Transverse colon (tissue), 3 donors: ENCODE results near the gene KCNE4.

Source experiments
- CTCF ChIP-seq, 5 experiments: fragments of 200-600 bp in 3 of 5; fragments of 450-650 bp in 2 of 5; sonication (generic) in 3 of 5; IDR thresholded peaks; 1 replicate in 2 of 5; 2 replicates in 3 of 5; pipeline ENCODE4 v1.5.1; 2016 to 2017; ENCODE audit warnings: antibody characterized with exemption in 5 of 5, inconsistent platforms in 3 of 5, mild to moderate bottlenecking in 2 of 5, moderate library complexity in 1 of 5
- POLR2A ChIP-seq: fragments of 450-650 bp; IDR thresholded peaks from one replicate; pipeline ENCODE4 v1.6.1; 2016; ENCODE audit warnings: antibody characterized with exemption, mild to moderate bottlenecking, moderate library complexity

GRCh38 chr2:223037445-223037800 is 14.6 kb upstream of the KCNE4 start:
- TF ChIP-seq CTCF (IDR thresholded peaks at IDR 0.05) (no peak), POLR2A (no peak)
